Skeletal muscle tissue (tissue), 4 donors: ENCODE measurements around the gene TMPRSS6. TPM values are rescaled to one million over a fixed set of nuclear protein-coding genes. Genes with fewer than 3 reads are reported as not detected.
"Not testable (repeated sequence)": the region's sequence is repeated elsewhere in the genome, so short reads cannot be mapped to it uniquely, and the experiment has no call there.

Experiments
- H3K27ac ChIP-seq: one replicate; pipeline ENCODE4 v1.7.0; 2013; ENCODE audit warnings: mild to moderate bottlenecking, low read depth, low read length, inconsistent platforms
- H3K27me3 ChIP-seq, 3 donors: one replicate each; pipeline ENCODE4 v1.7.0; 2013; ENCODE audit warnings: low read length in 3 of 3; ENCODE audit not compliant: control insufficient read depth in 3 of 3, insufficient read depth in 3 of 3
- H3K36me3 ChIP-seq, 3 donors: one replicate each; pipeline ENCODE4 v1.7.0; 2013; ENCODE audit warnings: low read length in 3 of 3; ENCODE audit not compliant: control insufficient read depth in 3 of 3, insufficient read depth in 3 of 3
- H3K4me1 ChIP-seq, 3 donors: one replicate each; pipeline ENCODE4 v1.7.0; 2013; ENCODE audit warnings: low read length in 3 of 3, mild to moderate bottlenecking in 3 of 3; ENCODE audit not compliant: control insufficient read depth in 3 of 3, insufficient read depth in 3 of 3
- H3K4me3 ChIP-seq, 3 donors: one replicate each; pipeline ENCODE4 v1.7.0; 2013; ENCODE audit warnings: low read length in 3 of 3
- H3K9ac ChIP-seq, 3 donors: one replicate each; pipeline ENCODE4 v1.7.0; 2013; ENCODE audit warnings: low read length in 3 of 3, mild to moderate bottlenecking in 3 of 3, moderate library complexity in 2 of 3, low read depth in 1 of 3
- H3K9me3 ChIP-seq, 3 donors: one replicate each; pipeline ENCODE4 v1.7.0; 2013; ENCODE audit warnings: low read length in 3 of 3; ENCODE audit not compliant: control insufficient read depth in 3 of 3
- total RNA-seq: library from RNA; depleted of rRNA; stranded (reverse); fragments of >200 nt; gene quantifications from one replicate; pipeline ENCODE4 v1.2.3, GENCODE V29; 2014
- donor health status: Osteomylitis.

The TMPRSS6 gene
- total RNA-seq, 1 donor from 2014 or later: not detected

DNA sequence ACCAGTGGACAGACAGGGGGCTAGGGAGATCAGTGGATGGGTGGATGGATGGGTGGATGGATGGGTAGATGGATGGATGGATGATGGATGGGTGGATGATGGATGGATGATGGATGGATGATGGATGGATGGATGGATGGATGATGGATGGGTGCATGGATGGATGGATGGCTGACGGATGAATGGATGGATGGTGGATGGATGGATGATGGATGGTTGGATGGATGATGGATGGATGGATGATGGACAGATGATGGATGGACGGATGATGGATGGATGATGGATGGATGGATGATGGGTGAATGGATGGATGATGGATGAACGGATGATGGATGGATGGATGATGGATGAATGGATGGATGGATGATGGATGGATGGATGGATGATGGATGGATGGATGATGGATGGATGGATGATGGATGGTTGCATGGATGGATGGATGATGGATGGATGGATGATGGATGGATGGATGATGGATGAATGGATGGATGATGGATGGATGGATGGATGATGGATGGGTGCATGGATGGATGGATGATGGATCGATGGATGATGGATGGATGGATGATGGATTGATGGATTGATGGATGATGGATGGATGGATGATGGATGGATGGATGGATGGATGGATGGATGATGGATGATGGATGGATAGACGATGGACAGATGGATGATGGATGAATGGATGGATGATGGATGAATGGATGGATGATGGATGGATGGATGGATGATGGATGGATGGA is 37.5 kb downstream of the TMPRSS6 start:
- H3K4me3 ChIP-seq, H3K9me3 ChIP-seq, H3K9ac ChIP-seq, H3K4me1 ChIP-seq, H3K36me3 ChIP-seq, H3K27ac ChIP-seq: not testable (repeated sequence)
- H3K27me3 ChIP-seq: peaks cover 69 to 78% (median 76%) of the 10 kb centered on the region in 3 donors

GRCh38 chr22:37070744-37071143 is 38.8 kb downstream of the TMPRSS6 start:
- peaks cover 65 to 78% (median 71%) of the 10 kb centered on the region in 3 donors for H3K27me3 ChIP-seq
- no peaks in the 10 kb centered on the region for H3K4me1 ChIP-seq
- no peaks in the 10 kb centered on the region for H3K9me3 ChIP-seq
- no peak overlapping the region for H3K27ac ChIP-seq
- H3K9ac ChIP-seq: no peak overlapping the region
- no peaks in the 10 kb centered on the region for H3K36me3 ChIP-seq
- H3K4me3 ChIP-seq: no peak overlapping the region

- Histone ChIP-seq H3K36me3 (no peaks in the 10 kb centered on the region), H3K9ac (no peak overlapping the region), H3K9me3 (no peaks in the 10 kb centered on the region), H3K4me1 (no peaks in the 10 kb centered on the region), H3K27ac (no peak overlapping the region), H3K27me3 (peaks cover 64 to 80% (median 69%) of the 10 kb centered on the region in 3 donors), H3K4me3 (no peak overlapping the region)
Measured at GRCh38 chr22:37070334-37070733, 39.2 kb downstream of the TMPRSS6 start.

GRCh38 chr22:37069719-37070118 is 39.8 kb downstream of the TMPRSS6 start:
- H3K27me3 ChIP-seq: peaks cover 58 to 74% (median 63%) of the 10 kb centered on the region in 3 donors
- no peaks in the 10 kb centered on the region for H3K36me3 ChIP-seq
- H3K27ac ChIP-seq: no peak overlapping the region

GRCh38 chr22:37069319-37069718 is 40.2 kb downstream of the TMPRSS6 start:
- H3K9me3 ChIP-seq: no peaks in the 10 kb centered on the region
- no peaks in the 10 kb centered on the region for H3K4me1 ChIP-seq
- no peak overlapping the region for H3K9ac ChIP-seq
- no peaks in the 10 kb centered on the region for H3K36me3 ChIP-seq
- peaks cover 54 to 70% (median 59%) of the 10 kb centered on the region in 3 donors for H3K27me3 ChIP-seq
- no peak overlapping the region for H3K4me3 ChIP-seq
- no peak overlapping the region for H3K27ac ChIP-seq

More at GRCh38 chr22:37069719-37070118, 39.8 kb downstream of the TMPRSS6 start:
- Histone ChIP-seq H3K4me1 (no peaks in the 10 kb centered on the region), H3K9ac (no peak overlapping the region), H3K4me3 (no peak overlapping the region), H3K9me3 (no peaks in the 10 kb centered on the region)

GRCh38 chr22:37068859-37069258 is 40.7 kb downstream of the TMPRSS6 start:
- no peaks in the 10 kb centered on the region for H3K9me3 ChIP-seq
- no peak overlapping the region for H3K9ac ChIP-seq
- no peak overlapping the region for H3K4me3 ChIP-seq
- H3K36me3 ChIP-seq: no peaks in the 10 kb centered on the region
- no peak overlapping the region for H3K27ac ChIP-seq
- H3K27me3 ChIP-seq: peaks cover 50 to 66% (median 55%) of the 10 kb centered on the region in 3 donors
- H3K4me1 ChIP-seq: no peaks in the 10 kb centered on the region

DNA sequence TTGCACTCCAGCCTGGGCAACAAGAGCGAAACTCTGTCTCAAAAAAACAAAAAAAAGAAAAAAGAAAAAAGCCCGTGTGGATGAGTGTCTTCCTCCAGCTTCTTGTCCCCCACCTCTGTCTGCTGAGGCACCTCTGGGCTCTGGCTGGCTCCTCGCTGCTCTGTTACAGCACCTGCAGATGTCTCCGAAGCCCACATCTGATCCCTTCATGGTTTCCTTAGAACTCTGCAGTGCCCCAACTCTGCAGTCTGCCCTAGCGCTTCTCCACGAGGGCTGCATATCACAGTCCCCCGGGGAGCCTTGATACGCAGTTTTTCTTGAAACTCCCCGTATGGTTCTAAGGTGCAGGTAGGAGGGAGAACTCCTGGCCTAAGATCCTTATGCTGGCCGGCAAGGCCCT is 42.1 kb downstream of the TMPRSS6 start:
- no peak overlapping the region for H3K27ac ChIP-seq
- H3K36me3 ChIP-seq: no peaks in the 10 kb centered on the region
- no peak overlapping the region for H3K9ac ChIP-seq
- H3K9me3 ChIP-seq: no peaks in the 10 kb centered on the region
- H3K27me3 ChIP-seq: peaks cover 39 to 55% (median 49%) of the 10 kb centered on the region in 3 donors
- no peak overlapping the region for H3K4me3 ChIP-seq
- H3K4me1 ChIP-seq: no peaks in the 10 kb centered on the region

- Histone ChIP-seq H3K4me3 (no peak overlapping the region), H3K27me3 (peaks cover 36 to 43% (median 41%) of the 10 kb centered on the region in 3 donors), H3K27ac (no peak overlapping the region), H3K4me1 (no peaks in the 10 kb centered on the region), H3K9me3 (no peaks in the 10 kb centered on the region), H3K36me3 (no peaks in the 10 kb centered on the region), H3K9ac (no peak overlapping the region)
Measured at GRCh38 chr22:37065961-37066360, 43.6 kb downstream of the TMPRSS6 start.

- H3K27ac ChIP-seq: no peak overlapping the region
- H3K4me3 ChIP-seq: no peak overlapping the region
- peaks cover 30 to 38% (median 33%) of the 10 kb centered on the region in 3 donors for H3K27me3 ChIP-seq
- no peaks in the 10 kb centered on the region for H3K4me1 ChIP-seq
- no peaks in the 10 kb centered on the region for H3K9me3 ChIP-seq
- no peak overlapping the region for H3K9ac ChIP-seq
- H3K36me3 ChIP-seq: no peaks in the 10 kb centered on the region
Measured at GRCh38 chr22:37065180-37065579, 44.3 kb downstream of the TMPRSS6 start.

GRCh38 chr22:37064553-37064952 is 45.0 kb downstream of the TMPRSS6 start:
- Histone ChIP-seq H3K9me3 (no peaks in the 10 kb centered on the region), H3K4me1 (no peaks in the 10 kb centered on the region), H3K4me3 (no peak overlapping the region), H3K36me3 (peaks cover 0 to 2% (median 0%) of the 10 kb centered on the region in 3 donors), H3K27ac (no peak overlapping the region), H3K9ac (no peak overlapping the region), H3K27me3 (peaks cover 24 to 32% (median 27%) of the 10 kb centered on the region in 3 donors)
